ENCODE data around the gene GGACT. TPM values are rescaled to one million over a fixed set of nuclear protein-coding genes. Genes with fewer than 3 reads are reported as not detected.

GGACT gene
- total RNA-seq, 1 donor from 2014 or later: 4.7 TPM

- no peak overlapping the region for H3K27ac ChIP-seq
- no peaks in the 10 kb centered on the region for H3K36me3 ChIP-seq
- H3K27me3 ChIP-seq: no peaks in the 10 kb centered on the region
- intact Hi-C loops (cut with DNase I): no loop called here
- H3K9me3 ChIP-seq: no peaks in the 10 kb centered on the region
- no peak for DNase-seq (ENCODE audit: extremely low spot score in 2 of 2)
- no peak overlapping the region for H3K4me3 ChIP-seq
- H3K4me1 ChIP-seq: peaks cover 8% of the 10 kb centered on the region
- TF ChIP-seq POLR2A (IDR thresholded peaks at IDR 0.05) (no peak), POLR2AphosphoS5 (IDR thresholded peaks at IDR 0.05; ENCODE audit: insufficient read depth in 1 of 2, low read depth in 1 of 2) (no peak), CTCF (IDR thresholded peaks at IDR 0.05) (no peak)
Measured at GRCh38 chr13:100493418-100493817, 95.2 kb downstream of the GGACT start.

GRCh38 chr13:100491164-100491842, 97.3 kb downstream of the GGACT start:
- Histone ChIP-seq H3K36me3 (no peaks in the 10 kb centered on the region), H3K4me1 (peaks cover 8% of the 10 kb centered on the region), H3K27me3 (no peaks in the 10 kb centered on the region), H3K9me3 (no peaks in the 10 kb centered on the region), H3K27ac (no peak overlapping the region), H3K4me3 (no peak overlapping the region)
- intact Hi-C loops (cut with DNase I): no loop called here
- TF ChIP-seq POLR2A (IDR thresholded peaks at IDR 0.05) (no peak), CTCF (IDR thresholded peaks at IDR 0.05) (no peak), POLR2AphosphoS5 (IDR thresholded peaks at IDR 0.05; ENCODE audit: insufficient read depth in 1 of 2, low read depth in 1 of 2) (no peak)
- no peak for DNase-seq (ENCODE audit: extremely low spot score in 2 of 2)

- H3K9me3 ChIP-seq: no peaks in the 10 kb centered on the region
- no peak for DNase-seq (ENCODE audit: extremely low spot score in 2 of 2)
- no peak overlapping the region for H3K4me3 ChIP-seq
- no peaks in the 10 kb centered on the region for H3K36me3 ChIP-seq
- intact Hi-C loops (cut with DNase I): no loop called here
- peaks cover 8% of the 10 kb centered on the region for H3K4me1 ChIP-seq
- no peaks in the 10 kb centered on the region for H3K27me3 ChIP-seq
- no peak for TF ChIP-seq POLR2AphosphoS5 (IDR thresholded peaks at IDR 0.05; ENCODE audit: insufficient read depth in 1 of 2, low read depth in 1 of 2)
- TF ChIP-seq POLR2A (IDR thresholded peaks at IDR 0.05): no peak
- TF ChIP-seq CTCF (IDR thresholded peaks at IDR 0.05): no peak
- H3K27ac ChIP-seq: no peak overlapping the region
Measured at GRCh38 chr13:100490692-100491091, 97.9 kb downstream of the GGACT start.

- intact Hi-C loops (cut with DNase I): no loop called here
- no peaks in the 10 kb centered on the region for H3K4me1 ChIP-seq
- H3K27ac ChIP-seq: no peak overlapping the region
- H3K4me3 ChIP-seq: no peak overlapping the region
- TF ChIP-seq POLR2AphosphoS5 (IDR thresholded peaks at IDR 0.05; ENCODE audit: insufficient read depth in 1 of 2, low read depth in 1 of 2) (no peak), CTCF (IDR thresholded peaks at IDR 0.05) (no peak), POLR2A (IDR thresholded peaks at IDR 0.05) (no peak)
- no peaks in the 10 kb centered on the region for H3K27me3 ChIP-seq
- no peaks in the 10 kb centered on the region for H3K36me3 ChIP-seq
- no peaks in the 10 kb centered on the region for H3K9me3 ChIP-seq
- no peak for DNase-seq (ENCODE audit: extremely low spot score in 2 of 2)
Measured at GRCh38 chr13:100485265-100485664, 103.3 kb downstream of the GGACT start.

GRCh38 chr13:100484702-100485101, 103.9 kb downstream of the GGACT start:
- Histone ChIP-seq H3K27ac (no peak overlapping the region), H3K27me3 (no peaks in the 10 kb centered on the region), H3K4me3 (no peak overlapping the region), H3K36me3 (no peaks in the 10 kb centered on the region), H3K9me3 (no peaks in the 10 kb centered on the region), H3K4me1 (no peaks in the 10 kb centered on the region)
- intact Hi-C loops (cut with DNase I): no loop called here
- TF ChIP-seq POLR2AphosphoS5 (IDR thresholded peaks at IDR 0.05; ENCODE audit: insufficient read depth in 1 of 2, low read depth in 1 of 2): no peak
- no peak for TF ChIP-seq CTCF (IDR thresholded peaks at IDR 0.05)
- TF ChIP-seq POLR2A (IDR thresholded peaks at IDR 0.05): no peak
- no peak for DNase-seq (ENCODE audit: extremely low spot score in 2 of 2)

Measured in vagina (tissue), 2 donors.